Measurements from ENCODE around the gene LRTM2.

DNA sequence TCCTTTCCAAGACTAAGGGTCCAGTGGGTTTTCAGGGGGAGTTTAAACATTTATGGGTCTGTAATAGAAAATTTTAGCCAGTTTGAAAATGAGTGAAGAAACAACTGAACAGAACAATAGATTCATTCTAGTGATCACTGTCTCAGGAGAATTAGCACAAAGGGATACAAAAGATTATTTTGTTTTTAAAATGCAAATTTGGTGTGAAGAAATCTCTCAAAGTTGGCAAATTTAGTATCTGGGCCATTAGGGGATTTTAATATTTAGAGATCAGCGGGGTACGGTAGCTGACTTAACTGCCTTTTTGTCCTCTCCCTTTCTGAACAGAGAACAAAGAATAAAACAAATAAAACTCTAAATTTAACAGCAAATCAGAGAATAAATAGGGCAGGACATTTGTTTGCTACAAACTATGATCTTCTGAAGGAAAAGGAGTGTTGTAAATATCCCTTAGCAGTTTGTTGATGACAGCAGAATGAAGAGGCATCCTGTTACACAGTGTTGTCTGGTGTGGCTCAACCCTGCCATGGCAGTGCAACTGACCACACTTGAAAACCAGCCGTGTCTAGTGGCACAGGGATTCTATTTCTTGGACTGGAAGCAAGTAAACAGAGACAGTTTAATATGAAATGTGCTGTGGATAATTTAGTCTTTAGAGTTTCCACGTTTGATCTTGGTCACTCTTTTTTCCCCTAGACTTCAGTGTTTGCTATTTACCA, 46.3 kb upstream of the LRTM2 start:
- TF ChIP-seq EZH2 (IDR thresholded peaks at IDR 0.05) (no peak), MAX (IDR thresholded peaks at IDR 0.05) (no peak), SIN3A (IDR thresholded peaks at IDR 0.05; ENCODE audit: low read depth) (no peak), YY1 (IDR thresholded peaks at IDR 0.05; ENCODE audit: extremely low read depth, insufficient replicate concordance, low read depth, low read length) (no peak), EGR1 (IDR thresholded peaks at IDR 0.05; ENCODE audit: low read depth) (no peak), EZH2phosphoT487 (IDR thresholded peaks at IDR 0.05; ENCODE audit: borderline replicate concordance) (no peak), POLR2A (IDR thresholded peaks at IDR 0.05; ENCODE audit: borderline replicate concordance, extremely low read depth, insufficient read depth, insufficient read length) (no peak), ZNF274 (IDR thresholded peaks at IDR 0.05; ENCODE audit: low read depth, low read length) (no peak), CBX3 (IDR thresholded peaks at IDR 0.05; ENCODE audit: low read depth) (no peak), SP1 (IDR thresholded peaks at IDR 0.05; ENCODE audit: low read depth) (no peak), TCF7L2 (IDR thresholded peaks at IDR 0.05; ENCODE audit: borderline replicate concordance, extremely low read depth, insufficient read depth, insufficient read length) (no peak)
- TF ChIP-seq, protein P1, sequence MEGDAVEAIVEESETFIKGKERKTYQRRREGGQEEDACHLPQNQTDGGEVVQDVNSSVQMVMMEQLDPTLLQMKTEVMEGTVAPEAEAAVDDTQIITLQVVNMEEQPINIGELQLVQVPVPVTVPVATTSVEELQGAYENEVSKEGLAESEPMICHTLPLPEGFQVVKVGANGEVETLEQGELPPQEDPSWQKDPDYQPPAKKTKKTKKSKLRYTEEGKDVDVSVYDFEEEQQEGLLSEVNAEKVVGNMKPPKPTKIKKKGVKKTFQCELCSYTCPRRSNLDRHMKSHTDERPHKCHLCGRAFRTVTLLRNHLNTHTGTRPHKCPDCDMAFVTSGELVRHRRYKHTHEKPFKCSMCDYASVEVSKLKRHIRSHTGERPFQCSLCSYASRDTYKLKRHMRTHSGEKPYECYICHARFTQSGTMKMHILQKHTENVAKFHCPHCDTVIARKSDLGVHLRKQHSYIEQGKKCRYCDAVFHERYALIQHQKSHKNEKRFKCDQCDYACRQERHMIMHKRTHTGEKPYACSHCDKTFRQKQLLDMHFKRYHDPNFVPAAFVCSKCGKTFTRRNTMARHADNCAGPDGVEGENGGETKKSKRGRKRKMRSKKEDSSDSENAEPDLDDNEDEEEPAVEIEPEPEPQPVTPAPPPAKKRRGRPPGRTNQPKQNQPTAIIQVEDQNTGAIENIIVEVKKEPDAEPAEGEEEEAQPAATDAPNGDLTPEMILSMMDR (IDR thresholded peaks at IDR 0.05 in 2 of 3, conservative IDR thresholded peaks at IDR 0.05 in 1 of 3; ENCODE audit: borderline replicate concordance in 1 of 3, insufficient read depth in 1 of 3, low read depth in 2 of 3, low read length in 2 of 3): no peak
- TF ChIP-seq, protein P2, sequence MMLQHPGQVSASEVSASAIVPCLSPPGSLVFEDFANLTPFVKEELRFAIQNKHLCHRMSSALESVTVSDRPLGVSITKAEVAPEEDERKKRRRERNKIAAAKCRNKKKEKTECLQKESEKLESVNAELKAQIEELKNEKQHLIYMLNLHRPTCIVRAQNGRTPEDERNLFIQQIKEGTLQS (IDR thresholded peaks at IDR 0.05): no peak
